Ectodermal cell (in vitro differentiated cells): Measurements from ENCODE around the gene SPPL3.
"Not testable (repeated sequence)": the region's sequence is repeated elsewhere in the genome, so short reads cannot be mapped to it uniquely, and the experiment has no call there.

ENCODE experiments used
- H3K27ac ChIP-seq: 2 replicates; pipeline ENCODE4 v1.7.0; 2013; ENCODE audit warnings: mild to moderate bottlenecking, low read depth, low read length; ENCODE audit not compliant: insufficient read depth, poor library complexity, severe bottlenecking
- H3K27me3 ChIP-seq: 2 replicates; pipeline ENCODE4 v1.7.0; 2013; ENCODE audit warnings: mild to moderate bottlenecking, low read length; ENCODE audit not compliant: insufficient read depth, control insufficient read depth, poor library complexity, severe bottlenecking
- H3K36me3 ChIP-seq: one replicate; pipeline ENCODE4 v1.7.0; 2013; ENCODE audit warnings: low read length; ENCODE audit not compliant: control insufficient read depth, insufficient read depth
- H3K4me1 ChIP-seq: one replicate; pipeline ENCODE4 v1.7.0; 2013; ENCODE audit warnings: low read length; ENCODE audit not compliant: control insufficient read depth, insufficient read depth
- H3K4me3 ChIP-seq: 2 replicates; pipeline ENCODE4 v1.7.0; 2013; ENCODE audit warnings: low read depth, low read length, control low read depth; ENCODE audit not compliant: insufficient read depth
- H3K9me3 ChIP-seq: 2 replicates; pipeline ENCODE4 v1.7.0; 2013; ENCODE audit warnings: mild to moderate bottlenecking, low read length, moderate library complexity; ENCODE audit not compliant: control insufficient read depth
- WGBS, 2 experiments: methylation state at CpG; one replicate each; pipeline ENCODE4 v1.1.7; 2013; ENCODE audit warnings: missing lambda C conversion rate in 2 of 2; 5-methylcytosine and 5-hydroxymethylcytosine counted together

The SPPL3 gene

GRCh38 chr12:120901101-120901500, 3.1 kb downstream of the SPPL3 start:
- H3K9me3 ChIP-seq, H3K27me3 ChIP-seq, H3K27ac ChIP-seq, H3K4me3 ChIP-seq, H3K4me1 ChIP-seq, H3K36me3 ChIP-seq: not testable (repeated sequence)
- WGBS, 2 experiments: 84 to 92% methylated on average over 5 of the region's 5 CpGs

GRCh38 chr12:120895532-120895931, 8.6 kb downstream of the SPPL3 start:
- Histone ChIP-seq H3K9me3 (no peaks in the 10 kb centered on the region), H3K36me3 (no peaks in the 10 kb centered on the region)
- WGBS, 2 experiments: 90 to 95% methylated on average over 7 of the region's 7 CpGs

GRCh38 chr12:120892265-120892664, 11.9 kb downstream of the SPPL3 start:
- H3K27ac ChIP-seq: no peak overlapping the region
- H3K27me3 ChIP-seq: no peaks in the 10 kb centered on the region
- 92 to 96% methylated on average over 5 of the region's 5 CpGs for WGBS, 2 experiments
- no peaks in the 10 kb centered on the region for H3K36me3 ChIP-seq
- no peak overlapping the region for H3K4me3 ChIP-seq
- H3K9me3 ChIP-seq: no peaks in the 10 kb centered on the region
- H3K4me1 ChIP-seq: peaks cover 3% of the 10 kb centered on the region

More at GRCh38 chr12:120895532-120895931, 8.6 kb downstream of the SPPL3 start:
- Histone ChIP-seq H3K27me3 (no peaks in the 10 kb centered on the region), H3K4me1 (peaks cover 3% of the 10 kb centered on the region), H3K4me3 (no peak overlapping the region), H3K27ac (no peak overlapping the region)

GRCh38 chr12:120890963-120891362, 13.2 kb downstream of the SPPL3 start:
- WGBS, 2 experiments: 94 to 95% methylated on average over 2 of the region's 2 CpGs

DNA sequence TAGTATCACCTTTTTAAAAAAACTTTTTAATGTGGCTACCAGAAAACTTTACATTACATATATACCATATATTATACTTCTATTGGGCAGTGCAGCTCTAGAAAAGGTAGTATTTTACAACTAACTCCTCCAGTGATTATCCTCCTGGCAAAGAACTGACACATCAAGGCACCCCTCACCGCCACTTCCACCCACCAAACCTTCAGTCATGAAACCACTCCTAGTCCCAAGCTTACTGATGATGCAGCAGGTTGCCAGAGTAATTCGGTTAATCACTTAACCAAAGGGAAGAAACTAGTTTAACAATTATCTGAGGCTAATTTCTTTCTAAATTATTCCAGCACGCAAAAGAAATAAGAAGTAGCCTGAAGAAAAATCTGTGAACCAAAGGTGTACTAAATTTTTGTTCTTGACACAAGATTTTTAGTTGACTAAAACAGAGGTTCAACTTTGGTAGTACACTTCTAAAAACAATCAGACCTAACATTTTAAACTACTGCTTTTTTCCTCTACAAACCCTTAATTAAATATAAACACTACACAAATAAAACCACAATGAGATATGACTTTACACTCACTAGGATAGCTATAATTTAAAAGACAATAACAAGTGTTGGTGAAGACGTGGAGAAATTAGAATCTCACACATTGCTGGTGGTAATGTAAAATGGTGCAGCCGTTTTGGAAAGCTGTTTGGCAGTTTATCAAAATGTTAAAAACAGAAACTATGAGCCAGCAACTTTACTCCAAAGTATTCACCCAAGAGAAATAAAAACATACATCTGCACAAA, 16.7 kb downstream of the SPPL3 start:
- H3K9me3 ChIP-seq: no peaks in the 10 kb centered on the region
- no peaks in the 10 kb centered on the region for H3K36me3 ChIP-seq
- no peaks in the 10 kb centered on the region for H3K4me1 ChIP-seq
- H3K4me3 ChIP-seq: no peak overlapping the region
- no peak overlapping the region for H3K27ac ChIP-seq
- 90 to 97% methylated on average over 4 to 5 of the region's 5 CpGs for WGBS, 2 experiments
- no peaks in the 10 kb centered on the region for H3K27me3 ChIP-seq

More at GRCh38 chr12:120890963-120891362, 13.2 kb downstream of the SPPL3 start:
- Histone ChIP-seq H3K9me3 (no peaks in the 10 kb centered on the region), H3K36me3 (no peaks in the 10 kb centered on the region), H3K4me1 (peaks cover 3% of the 10 kb centered on the region), H3K27me3 (no peaks in the 10 kb centered on the region), H3K27ac (no peak overlapping the region), H3K4me3 (no peak overlapping the region)

GRCh38 chr12:120886199-120887018, 17.7 kb downstream of the SPPL3 start:
- Histone ChIP-seq H3K27me3 (no peaks in the 10 kb centered on the region), H3K27ac (no peak overlapping the region), H3K4me1 (no peaks in the 10 kb centered on the region), H3K9me3 (no peaks in the 10 kb centered on the region), H3K36me3 (no peaks in the 10 kb centered on the region), H3K4me3 (no peak overlapping the region)
- 94 to 95% methylated on average over 3 to 4 of the region's 4 CpGs for WGBS, 2 experiments

DNA sequence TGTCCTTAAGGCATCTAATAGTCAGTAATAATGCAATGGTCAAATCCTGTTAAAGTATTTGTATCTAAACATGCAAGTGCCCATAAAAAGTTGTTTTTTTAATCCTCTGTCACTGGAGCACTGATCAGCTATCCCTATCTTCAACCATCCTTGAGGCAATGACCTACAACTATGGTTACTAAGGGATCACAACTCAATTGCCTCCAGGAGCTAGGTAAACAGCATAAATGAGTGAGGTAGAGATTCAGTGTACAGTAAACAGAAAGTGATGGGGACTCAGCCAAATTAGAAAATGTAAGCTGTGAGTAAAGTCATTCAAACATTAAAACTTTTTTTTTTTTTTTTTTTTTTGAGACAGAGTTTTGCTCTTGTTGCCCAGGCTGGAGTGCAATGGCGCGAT, 18.6 kb downstream of the SPPL3 start:
- 94 to 96% methylated on average over 2 of the region's 2 CpGs for WGBS, 2 experiments
- Histone ChIP-seq H3K4me1 (no peaks in the 10 kb centered on the region), H3K4me3 (no peak overlapping the region), H3K27ac (no peak overlapping the region), H3K27me3 (no peaks in the 10 kb centered on the region), H3K9me3 (no peaks in the 10 kb centered on the region), H3K36me3 (no peaks in the 10 kb centered on the region)

GRCh38 chr12:120884644-120885043, 19.5 kb downstream of the SPPL3 start:
- WGBS, 2 experiments: 86 to 88% methylated on average over 1 of the region's 1 CpG

DNA sequence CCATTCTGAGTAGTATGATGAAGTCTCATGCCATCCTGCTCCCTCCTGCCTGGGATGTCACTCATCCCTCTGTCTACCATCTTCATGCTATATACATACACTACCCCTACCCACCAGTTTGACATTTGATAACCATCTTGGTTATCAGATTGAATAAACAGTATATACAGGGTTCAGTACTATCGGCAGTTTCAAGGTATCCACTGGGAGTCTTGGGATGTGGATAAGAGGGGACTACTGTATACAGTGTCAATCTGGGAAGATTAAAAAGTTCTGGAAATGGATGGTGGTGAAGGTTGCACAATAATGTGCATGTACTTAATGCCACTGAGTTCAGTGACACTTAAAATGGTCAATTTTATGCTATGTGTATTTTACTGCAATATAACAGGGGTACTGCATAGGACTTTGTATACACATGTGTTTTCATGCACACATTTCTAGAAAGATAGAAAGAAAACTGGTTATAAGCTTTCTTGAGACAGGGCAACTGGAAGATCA, 22.1 kb downstream of the SPPL3 start:
- WGBS, 2 experiments: 90 to 100% methylated on average over 1 of the region's 1 CpG
- H3K9me3 ChIP-seq: no peaks in the 10 kb centered on the region
- no peaks in the 10 kb centered on the region for H3K27me3 ChIP-seq
- no peaks in the 10 kb centered on the region for H3K36me3 ChIP-seq
- no peak overlapping the region for H3K4me3 ChIP-seq
- no peaks in the 10 kb centered on the region for H3K4me1 ChIP-seq
- no peak overlapping the region for H3K27ac ChIP-seq

More at GRCh38 chr12:120884644-120885043, 19.5 kb downstream of the SPPL3 start:
- no peak overlapping the region for H3K4me3 ChIP-seq
- H3K9me3 ChIP-seq: no peaks in the 10 kb centered on the region
- H3K36me3 ChIP-seq: no peaks in the 10 kb centered on the region
- H3K27me3 ChIP-seq: no peaks in the 10 kb centered on the region
- H3K27ac ChIP-seq: no peak overlapping the region
- no peaks in the 10 kb centered on the region for H3K4me1 ChIP-seq

DNA sequence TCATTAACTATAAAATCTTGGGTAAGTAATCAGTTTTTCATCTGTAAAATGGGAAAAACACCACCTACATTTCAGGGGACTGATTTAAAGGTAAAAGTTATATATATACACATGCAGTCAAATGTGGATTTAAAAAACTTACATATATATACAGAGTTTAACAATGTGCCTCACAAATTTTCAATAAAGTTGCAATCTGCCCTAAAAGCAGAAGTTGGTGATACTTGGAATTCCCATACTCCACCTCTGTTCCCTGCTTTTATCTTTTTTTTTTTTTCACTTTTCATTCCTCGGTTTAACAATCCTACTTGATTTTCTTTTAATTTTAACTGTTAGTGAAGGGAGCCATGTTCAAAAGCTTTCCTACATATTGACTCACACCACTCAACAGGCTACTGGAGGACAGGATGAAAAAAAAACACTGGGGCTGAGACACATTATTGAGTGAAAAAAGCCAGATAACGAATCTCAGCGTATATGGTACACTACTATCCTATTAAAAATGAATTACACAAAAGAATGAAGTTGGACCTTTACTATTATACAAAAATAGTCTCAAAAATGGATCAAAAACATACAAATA, 24.3 kb downstream of the SPPL3 start:
- Histone ChIP-seq H3K27me3 (no peaks in the 10 kb centered on the region), H3K4me3 (no peak overlapping the region), H3K4me1 (peaks cover 3% of the 10 kb centered on the region), H3K27ac (no peak overlapping the region), H3K36me3 (no peaks in the 10 kb centered on the region), H3K9me3 (no peaks in the 10 kb centered on the region)
- WGBS, 2 experiments: 80 to 91% methylated on average over 1 to 3 of the region's 3 CpGs
